K562 (cell line): Measurements from ENCODE around the gene MFSD12. TPM values are rescaled to one million over a fixed set of nuclear protein-coding genes. Genes with fewer than 3 reads are reported as not detected.

Source experiments
- RBM14 ChIP-seq: fragments of 200-400 bp; formaldehyde crosslinking; IDR thresholded peaks from 2 replicates; pipeline ENCODE4 v1.6.1; 2018; ENCODE audit warnings: low read depth, mild to moderate bottlenecking, low read length, moderate library complexity, borderline replicate concordance; ENCODE audit not compliant: insufficient read depth
- SMARCE1 ChIP-seq: fragments of 450-650 bp; IDR thresholded peaks from 2 replicates; pipeline ENCODE4 v1.7.1; 2016; ENCODE audit warnings: mild to moderate bottlenecking
- SREBF1 ChIP-seq: fragments of 150-350 bp; IDR thresholded peaks from 2 replicates; pipeline ENCODE4 v1.6.1; 2014; ENCODE audit warnings: antibody characterized with exemption, low read depth, low read length, borderline replicate concordance
- polyA plus RNA-seq, 8 experiments: library from polyadenylated mRNA; depleted of rRNA in 4 of 8; stranded (reverse) in 5 of 8; unstranded in 3 of 8; fragments of >200 nt; fragmentation: Nextera tagmentation in 2 of 8; fragmentation: Illumina TruSeq in 1 of 8; extraction: Ambion mirVana in 2 of 8; extraction: Trizol in 1 of 8; gene quantifications; 2 replicates each; pipeline versions ENCODE4 v1.2.1 to v1.2.3, GENCODE V29; 2011 to 2014; ENCODE audit warnings: inconsistent platforms in 1 of 8, missing spikeins in 1 of 8
- total RNA-seq, 7 experiments: library from RNA; depleted of rRNA in 6 of 7; stranded (reverse); fragments of >200 nt in 6 of 7; fragmentation: Illumina TruSeq in 2 of 7; extraction: Trizol in 2 of 7; gene quantifications; 2 replicates each; pipeline versions ENCODE4 v1.2.1 to v1.2.3, GENCODE V29; 2011 to 2021; ENCODE audit warnings: low replicate concordance in 1 of 7
- TF ChIP-seq, protein P1 (sequence below), 3 experiments: IDR thresholded peaks in 2 of 3; conservative IDR thresholded peaks in 1 of 3; 2 replicates each; pipeline ENCODE4 v1.5.1; 2011 to 2012; ENCODE audit warnings: low read length in 3 of 3, mild to moderate bottlenecking in 3 of 3, control low read depth in 2 of 3, improper control_type of control experiment in 1 of 3, inconsistent platforms in 1 of 3, low read depth in 1 of 3, mixed read lengths in 1 of 3, moderate library complexity in 1 of 3; ENCODE audit not compliant: insufficient read depth in 2 of 3
- TF ChIP-seq, protein P2 (sequence below): sonication (generic); formaldehyde crosslinking; IDR thresholded peaks from 2 replicates; pipeline ENCODE4 v1.8.0; 2022; ENCODE audit warnings: missing genetic modification reagents, mild to moderate bottlenecking, borderline replicate concordance
- TF ChIP-seq, protein P3 (sequence below), 2 experiments: fragments of 450-650 bp in 1 of 2; sonication (generic) in 1 of 2; formaldehyde crosslinking in 1 of 2; IDR thresholded peaks; 2 replicates each; pipeline versions ENCODE4 v1.7.1 to v1.9.0; 2016 to 2022; ENCODE audit warnings: inconsistent platforms in 1 of 2, mild to moderate bottlenecking in 1 of 2, missing genetic modification reagents in 1 of 2
- TF ChIP-seq, protein P4 (sequence below): IDR thresholded peaks from 2 replicates; pipeline ENCODE4 v1.6.1; 2011; ENCODE audit not compliant: insufficient read length; ENCODE audit errors: extremely low read depth
- TF ChIP-seq, protein P5 (sequence below): fragments of 250-450 bp; sonication (Bioruptor Pico); IDR thresholded peaks from 2 replicates; pipeline ENCODE4 v1.8.0; 2022; ENCODE audit warnings: inconsistent platforms

The MFSD12 gene
- total and polyA plus RNA-seq, 9 of the 15 experiments (the other 6 are each of a cell fraction or from before 2014, with no cell fraction given), result 0.69 to 112 (median 31.8) TPM

DNA sequence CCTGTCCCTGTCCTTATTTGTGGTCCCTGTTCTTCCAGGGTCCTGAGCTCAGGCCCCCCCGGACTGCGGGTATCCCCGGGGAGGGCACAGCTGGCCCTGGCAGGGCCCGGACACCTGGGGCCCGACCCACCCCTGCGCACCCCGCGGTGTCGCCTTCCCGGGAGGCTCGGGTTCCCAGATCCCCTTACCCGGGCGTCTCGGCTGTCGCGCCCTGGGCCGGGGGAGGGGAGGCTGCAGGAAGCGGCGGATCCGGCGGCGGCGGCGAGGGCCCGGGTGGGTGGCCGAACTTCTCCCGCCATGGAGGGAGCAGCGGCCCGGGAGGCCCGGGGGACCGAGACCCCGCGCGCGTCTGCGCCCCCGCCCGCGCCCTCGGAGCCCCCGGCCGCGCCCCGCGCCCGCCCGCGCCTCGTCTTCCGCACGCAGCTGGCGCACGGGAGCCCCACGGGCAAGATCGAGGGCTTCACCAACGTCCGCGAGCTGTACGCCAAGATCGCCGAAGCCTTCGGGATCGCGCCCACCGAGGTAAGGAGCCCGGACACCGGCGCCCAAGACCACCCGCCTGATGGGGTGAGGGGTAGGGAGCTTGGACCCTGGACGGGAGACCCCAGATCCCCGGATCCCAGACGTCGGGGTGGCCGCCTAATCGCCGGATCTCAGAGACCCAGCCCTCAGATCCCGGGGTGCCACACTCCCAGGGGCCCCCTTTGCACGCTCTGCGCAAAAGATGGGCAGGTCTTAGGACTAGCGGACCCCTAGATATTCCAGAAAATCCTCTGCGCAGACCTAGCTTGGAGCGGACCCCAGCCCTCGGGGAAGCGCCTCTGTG, 28.1 kb upstream of the MFSD12 start, which contains the start of gene GIPC3 (continued):
- TF ChIP-seq, protein P1, sequence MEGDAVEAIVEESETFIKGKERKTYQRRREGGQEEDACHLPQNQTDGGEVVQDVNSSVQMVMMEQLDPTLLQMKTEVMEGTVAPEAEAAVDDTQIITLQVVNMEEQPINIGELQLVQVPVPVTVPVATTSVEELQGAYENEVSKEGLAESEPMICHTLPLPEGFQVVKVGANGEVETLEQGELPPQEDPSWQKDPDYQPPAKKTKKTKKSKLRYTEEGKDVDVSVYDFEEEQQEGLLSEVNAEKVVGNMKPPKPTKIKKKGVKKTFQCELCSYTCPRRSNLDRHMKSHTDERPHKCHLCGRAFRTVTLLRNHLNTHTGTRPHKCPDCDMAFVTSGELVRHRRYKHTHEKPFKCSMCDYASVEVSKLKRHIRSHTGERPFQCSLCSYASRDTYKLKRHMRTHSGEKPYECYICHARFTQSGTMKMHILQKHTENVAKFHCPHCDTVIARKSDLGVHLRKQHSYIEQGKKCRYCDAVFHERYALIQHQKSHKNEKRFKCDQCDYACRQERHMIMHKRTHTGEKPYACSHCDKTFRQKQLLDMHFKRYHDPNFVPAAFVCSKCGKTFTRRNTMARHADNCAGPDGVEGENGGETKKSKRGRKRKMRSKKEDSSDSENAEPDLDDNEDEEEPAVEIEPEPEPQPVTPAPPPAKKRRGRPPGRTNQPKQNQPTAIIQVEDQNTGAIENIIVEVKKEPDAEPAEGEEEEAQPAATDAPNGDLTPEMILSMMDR (IDR thresholded peaks at IDR 0.05 in 2 of 3, conservative IDR thresholded peaks at IDR 0.05 in 1 of 3; ENCODE audit: insufficient read depth in 2 of 3, low read depth in 1 of 3, low read length in 3 of 3), result no peak
- TF ChIP-seq RBM14, result no peak
- TF ChIP-seq, protein P2, sequence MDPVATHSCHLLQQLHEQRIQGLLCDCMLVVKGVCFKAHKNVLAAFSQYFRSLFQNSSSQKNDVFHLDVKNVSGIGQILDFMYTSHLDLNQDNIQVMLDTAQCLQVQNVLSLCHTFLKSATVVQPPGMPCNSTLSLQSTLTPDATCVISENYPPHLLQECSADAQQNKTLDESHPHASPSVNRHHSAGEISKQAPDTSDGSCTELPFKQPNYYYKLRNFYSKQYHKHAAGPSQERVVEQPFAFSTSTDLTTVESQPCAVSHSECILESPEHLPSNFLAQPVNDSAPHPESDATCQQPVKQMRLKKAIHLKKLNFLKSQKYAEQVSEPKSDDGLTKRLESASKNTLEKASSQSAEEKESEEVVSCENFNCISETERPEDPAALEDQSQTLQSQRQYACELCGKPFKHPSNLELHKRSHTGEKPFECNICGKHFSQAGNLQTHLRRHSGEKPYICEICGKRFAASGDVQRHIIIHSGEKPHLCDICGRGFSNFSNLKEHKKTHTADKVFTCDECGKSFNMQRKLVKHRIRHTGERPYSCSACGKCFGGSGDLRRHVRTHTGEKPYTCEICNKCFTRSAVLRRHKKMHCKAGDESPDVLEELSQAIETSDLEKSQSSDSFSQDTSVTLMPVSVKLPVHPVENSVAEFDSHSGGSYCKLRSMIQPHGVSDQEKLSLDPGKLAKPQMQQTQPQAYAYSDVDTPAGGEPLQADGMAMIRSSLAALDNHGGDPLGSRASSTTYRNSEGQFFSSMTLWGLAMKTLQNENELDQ (CRISPR knock-in tag), result no peak
- TF ChIP-seq, protein P3, sequence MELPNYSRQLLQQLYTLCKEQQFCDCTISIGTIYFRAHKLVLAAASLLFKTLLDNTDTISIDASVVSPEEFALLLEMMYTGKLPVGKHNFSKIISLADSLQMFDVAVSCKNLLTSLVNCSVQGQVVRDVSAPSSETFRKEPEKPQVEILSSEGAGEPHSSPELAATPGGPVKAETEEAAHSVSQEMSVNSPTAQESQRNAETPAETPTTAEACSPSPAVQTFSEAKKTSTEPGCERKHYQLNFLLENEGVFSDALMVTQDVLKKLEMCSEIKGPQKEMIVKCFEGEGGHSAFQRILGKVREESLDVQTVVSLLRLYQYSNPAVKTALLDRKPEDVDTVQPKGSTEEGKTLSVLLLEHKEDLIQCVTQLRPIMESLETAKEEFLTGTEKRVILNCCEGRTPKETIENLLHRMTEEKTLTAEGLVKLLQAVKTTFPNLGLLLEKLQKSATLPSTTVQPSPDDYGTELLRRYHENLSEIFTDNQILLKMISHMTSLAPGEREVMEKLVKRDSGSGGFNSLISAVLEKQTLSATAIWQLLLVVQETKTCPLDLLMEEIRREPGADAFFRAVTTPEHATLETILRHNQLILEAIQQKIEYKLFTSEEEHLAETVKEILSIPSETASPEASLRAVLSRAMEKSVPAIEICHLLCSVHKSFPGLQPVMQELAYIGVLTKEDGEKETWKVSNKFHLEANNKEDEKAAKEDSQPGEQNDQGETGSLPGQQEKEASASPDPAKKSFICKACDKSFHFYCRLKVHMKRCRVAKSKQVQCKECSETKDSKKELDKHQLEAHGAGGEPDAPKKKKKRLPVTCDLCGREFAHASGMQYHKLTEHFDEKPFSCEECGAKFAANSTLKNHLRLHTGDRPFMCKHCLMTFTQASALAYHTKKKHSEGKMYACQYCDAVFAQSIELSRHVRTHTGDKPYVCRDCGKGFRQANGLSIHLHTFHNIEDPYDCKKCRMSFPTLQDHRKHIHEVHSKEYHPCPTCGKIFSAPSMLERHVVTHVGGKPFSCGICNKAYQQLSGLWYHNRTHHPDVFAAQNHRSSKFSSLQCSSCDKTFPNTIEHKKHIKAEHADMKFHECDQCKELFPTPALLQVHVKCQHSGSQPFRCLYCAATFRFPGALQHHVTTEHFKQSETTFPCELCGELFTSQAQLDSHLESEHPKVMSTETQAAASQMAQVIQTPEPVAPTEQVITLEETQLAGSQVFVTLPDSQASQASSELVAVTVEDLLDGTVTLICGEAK (IDR thresholded peaks at IDR 0.05), result 0 out of 2 replicates have a peak, but pooled peaks have one; percentile 46
- TF ChIP-seq, protein P3 (CRISPR knock-in tag; IDR thresholded peaks at IDR 0.05), result no peak
- no peak for TF ChIP-seq SMARCE1
- no peak for TF ChIP-seq SREBF1
- TF ChIP-seq, protein P4, sequence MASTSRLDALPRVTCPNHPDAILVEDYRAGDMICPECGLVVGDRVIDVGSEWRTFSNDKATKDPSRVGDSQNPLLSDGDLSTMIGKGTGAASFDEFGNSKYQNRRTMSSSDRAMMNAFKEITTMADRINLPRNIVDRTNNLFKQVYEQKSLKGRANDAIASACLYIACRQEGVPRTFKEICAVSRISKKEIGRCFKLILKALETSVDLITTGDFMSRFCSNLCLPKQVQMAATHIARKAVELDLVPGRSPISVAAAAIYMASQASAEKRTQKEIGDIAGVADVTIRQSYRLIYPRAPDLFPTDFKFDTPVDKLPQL, result no peak
- TF ChIP-seq, protein P5, sequence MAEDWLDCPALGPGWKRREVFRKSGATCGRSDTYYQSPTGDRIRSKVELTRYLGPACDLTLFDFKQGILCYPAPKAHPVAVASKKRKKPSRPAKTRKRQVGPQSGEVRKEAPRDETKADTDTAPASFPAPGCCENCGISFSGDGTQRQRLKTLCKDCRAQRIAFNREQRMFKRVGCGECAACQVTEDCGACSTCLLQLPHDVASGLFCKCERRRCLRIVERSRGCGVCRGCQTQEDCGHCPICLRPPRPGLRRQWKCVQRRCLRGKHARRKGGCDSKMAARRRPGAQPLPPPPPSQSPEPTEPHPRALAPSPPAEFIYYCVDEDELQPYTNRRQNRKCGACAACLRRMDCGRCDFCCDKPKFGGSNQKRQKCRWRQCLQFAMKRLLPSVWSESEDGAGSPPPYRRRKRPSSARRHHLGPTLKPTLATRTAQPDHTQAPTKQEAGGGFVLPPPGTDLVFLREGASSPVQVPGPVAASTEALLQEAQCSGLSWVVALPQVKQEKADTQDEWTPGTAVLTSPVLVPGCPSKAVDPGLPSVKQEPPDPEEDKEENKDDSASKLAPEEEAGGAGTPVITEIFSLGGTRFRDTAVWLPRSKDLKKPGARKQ (CRISPR knock-in tag), result no peak
